ENCODE results near the gene SPX. TPM values are rescaled to one million over a fixed set of nuclear protein-coding genes. Genes with fewer than 3 reads are reported as not detected.

The SPX gene
- total RNA-seq, 4 donors from 2014 or later = 3.6 to 51.7 (median 10.7) TPM

GRCh38 chr12:21547437-21547836 lies 21.3 kb downstream of the SPX start:
- TF ChIP-seq CTCF (IDR thresholded peaks at IDR 0.05; ENCODE audit: low read depth) = no peak

GRCh38 chr12:21551841-21552465 lies 25.9 kb downstream of the SPX start:
- no peak for TF ChIP-seq CTCF (IDR thresholded peaks at IDR 0.05; ENCODE audit: low read depth)

- TF ChIP-seq CTCF (IDR thresholded peaks at IDR 0.05; ENCODE audit: low read depth) = no peak
Measured at GRCh38 chr12:21552635-21553328, 26.7 kb downstream of the SPX start.

- no peak for TF ChIP-seq CTCF (IDR thresholded peaks at IDR 0.05; ENCODE audit: low read depth)
Measured at GRCh38 chr12:21553329-21553675, 27.2 kb downstream of the SPX start.

GRCh38 chr12:21558100-21558679 lies 32.1 kb downstream of the SPX start:
- TF ChIP-seq CTCF (IDR thresholded peaks at IDR 0.05; ENCODE audit: low read depth) = no peak

GRCh38 chr12:21559855-21560569 lies 33.9 kb downstream of the SPX start:
- TF ChIP-seq CTCF (IDR thresholded peaks at IDR 0.05; ENCODE audit: low read depth) = no peak

- no peak for TF ChIP-seq CTCF (IDR thresholded peaks at IDR 0.05; ENCODE audit: low read depth)
Measured at GRCh38 chr12:21561158-21561557, 35.1 kb downstream of the SPX start.
